Measurements from ENCODE around the gene LPP. TPM values are rescaled to one million over a fixed set of nuclear protein-coding genes. Genes with fewer than 3 reads are reported as not detected.

The LPP gene
- total and polyA plus RNA-seq, 2 of the 13 experiments (the other 11 are each of a cell fraction or from before 2014, with no cell fraction given) = 19.2 to 29.9 TPM

DNA sequence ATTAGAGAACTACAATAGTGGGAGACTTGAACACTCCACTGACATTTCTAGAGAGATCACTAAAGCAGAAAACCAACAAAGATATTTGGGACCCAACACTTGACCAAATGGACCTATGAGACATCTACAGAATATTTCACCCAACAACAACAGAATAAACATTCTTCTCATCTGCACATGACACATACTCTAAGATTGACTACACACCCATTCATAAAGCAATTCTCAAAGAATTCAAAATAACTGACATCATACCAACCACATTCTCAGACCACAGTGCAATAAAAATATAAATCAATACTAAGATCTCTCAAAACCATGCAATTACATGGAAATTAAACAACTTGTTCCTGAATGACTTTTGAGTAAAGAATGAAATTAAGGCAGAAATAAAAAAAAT is 473.7 kb downstream of the LPP start:
- Histone ChIP-seq H3K4me2 (ENCODE audit: low read depth, low read length) (no peak overlapping the region), H3K9me3 (ENCODE audit: low read length) (no peaks in the 10 kb centered on the region), H4K20me1 (ENCODE audit: insufficient read depth, low read length) (no peaks in the 10 kb centered on the region), H3K27ac (ENCODE audit: extremely low read length, insufficient read depth, low read length) (no peak overlapping the region), H3K9ac (ENCODE audit: insufficient read depth, low read depth, low read length) (no peak overlapping the region), H3K4me1 (ENCODE audit: insufficient read depth, low read length) (peaks cover 12% of the 10 kb centered on the region), H3K36me3 (replicated peaks in 1 of 2; ENCODE audit: control insufficient read depth in 1 of 2, insufficient read depth in 2 of 2, low read length in 2 of 2) (no peaks in the 10 kb centered on the region), H2AFZ (ENCODE audit: low read length) (no peak overlapping the region), H3K4me3 (replicated peaks in 1 of 3; ENCODE audit: insufficient read depth in 1 of 3, low read depth in 2 of 3, low read length in 3 of 3) (no peak overlapping the region), H3K79me2 (ENCODE audit: insufficient read depth, low read length) (no peaks in the 10 kb centered on the region), H3K27me3 (ENCODE audit: control insufficient read depth in 1 of 2, insufficient read depth in 2 of 2, low read length in 2 of 2) (no peaks in the 10 kb centered on the region)
- intact Hi-C loops (cut with micrococcal nuclease; ENCODE audit: unreplicated experiment) (no loop called here), in situ Hi-C loops (cut with HindIII; ENCODE audit: extremely low pct_ligation_motif_present, low pct_unique_long_range_greater_than_20kb) (no loop called here)
- no peak for DNase-seq (ENCODE audit: low spot score)
- BruUV-seq (replicated peaks) = no TSS peak
- ChIA-PET CTCF (ENCODE audit: low intra/inter-chr PET ratio, low total read pairs) (no interaction called here), POLR2A (no interaction called here)
- ATAC-seq = no peak
- TF ChIP-seq DNMT1 (CRISPR knock-in tag; IDR thresholded peaks at IDR 0.05) (no peak), ZBED4 (CRISPR knock-in tag; IDR thresholded peaks at IDR 0.05; ENCODE audit: borderline replicate concordance) (no peak), ZNF737 (CRISPR knock-in tag; IDR thresholded peaks at IDR 0.05; ENCODE audit: borderline replicate concordance) (no peak), YEATS2 (CRISPR knock-in tag; IDR thresholded peaks at IDR 0.05; ENCODE audit: borderline replicate concordance) (no peak)
- FAIRE-seq = no peak
